ENCODE results near the gene SND1.

Gene SND1

GRCh38 chr7:127838816-127839415, 186.9 kb downstream of the SND1 start:
- DNase-seq = peak; percentile 12

GRCh38 chr7:127840226-127840951, 188.4 kb downstream of the SND1 start:
- DNase-seq = no peak

DNA sequence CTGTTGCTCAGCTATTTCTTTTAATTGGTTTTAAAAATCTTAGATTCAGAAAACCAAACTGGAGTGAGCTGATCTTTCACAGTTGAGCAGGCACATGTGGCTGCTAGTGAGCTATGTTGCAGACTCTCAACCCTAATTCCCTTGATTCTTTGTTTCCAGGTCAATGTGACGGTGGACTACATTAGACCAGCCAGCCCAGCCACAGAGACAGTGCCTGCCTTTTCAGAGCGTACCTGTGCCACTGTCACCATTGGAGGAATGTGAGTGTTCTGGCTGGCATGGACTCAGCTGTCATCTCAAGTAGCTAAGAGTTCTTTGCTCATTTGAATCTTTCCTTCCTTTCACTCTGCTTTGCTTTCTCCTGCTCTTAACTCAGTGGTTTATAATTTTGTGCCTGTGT, 192.2 kb downstream of the SND1 start:
- DNase-seq = no peak

GRCh38 chr7:127844707-127845331, 192.8 kb downstream of the SND1 start:
- DNase-seq = peak; percentile 12

DNA sequence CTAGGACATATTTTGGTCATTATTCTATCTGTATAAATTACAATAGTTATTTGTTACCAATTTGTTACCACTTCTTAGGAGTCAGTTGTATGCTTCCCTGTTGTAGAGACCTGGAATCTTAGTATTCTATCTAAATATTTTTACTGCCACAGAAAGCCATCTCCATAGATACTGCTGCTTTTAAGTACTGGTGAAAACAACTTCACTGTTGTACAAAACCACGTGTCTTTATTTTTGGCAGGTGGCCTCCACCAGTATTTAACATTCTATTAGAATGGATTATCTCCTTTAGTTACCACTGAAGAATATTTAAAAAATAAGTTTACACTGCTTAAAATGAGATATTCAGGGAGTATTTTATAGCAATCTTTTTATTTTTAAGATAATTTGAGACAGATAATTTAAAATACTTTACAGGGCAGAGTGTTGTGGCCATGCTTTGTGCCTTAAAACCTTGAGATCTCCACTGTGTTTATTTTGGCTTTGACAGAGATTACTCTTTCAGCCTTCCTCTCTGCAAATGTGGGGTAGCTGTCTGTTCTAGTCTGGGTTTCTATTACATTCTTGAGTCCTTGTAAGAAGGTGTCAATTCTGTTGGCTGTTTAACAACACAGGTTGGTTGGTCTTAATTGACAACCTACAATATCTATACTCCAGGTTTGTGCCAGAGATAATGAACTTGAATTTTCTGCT, 193.7 kb downstream of the SND1 start:
- DNase-seq = no peak

GRCh38 chr7:127847641-127848040, 195.6 kb downstream of the SND1 start:
- DNase-seq = no peak

DNA sequence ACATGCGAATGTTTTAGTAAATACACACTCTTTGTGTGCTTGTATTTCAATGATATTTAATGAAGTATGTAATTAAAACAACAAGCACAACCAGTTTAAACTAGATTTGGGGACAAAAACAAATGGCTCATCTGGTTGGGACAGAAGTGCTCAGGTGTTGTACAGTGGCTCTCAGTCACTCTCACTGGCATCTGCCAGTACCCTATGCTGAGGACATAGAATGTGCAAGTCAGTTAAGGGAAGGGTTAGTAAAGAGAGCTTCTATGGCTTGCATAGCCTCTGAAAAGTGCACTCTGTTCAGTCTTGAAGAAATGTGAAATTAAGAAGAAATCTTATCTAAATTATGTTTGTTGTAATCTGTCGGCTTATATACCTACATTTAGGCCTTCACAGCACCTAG, 196.2 kb downstream of the SND1 start:
- DNase-seq = no peak

DNA sequence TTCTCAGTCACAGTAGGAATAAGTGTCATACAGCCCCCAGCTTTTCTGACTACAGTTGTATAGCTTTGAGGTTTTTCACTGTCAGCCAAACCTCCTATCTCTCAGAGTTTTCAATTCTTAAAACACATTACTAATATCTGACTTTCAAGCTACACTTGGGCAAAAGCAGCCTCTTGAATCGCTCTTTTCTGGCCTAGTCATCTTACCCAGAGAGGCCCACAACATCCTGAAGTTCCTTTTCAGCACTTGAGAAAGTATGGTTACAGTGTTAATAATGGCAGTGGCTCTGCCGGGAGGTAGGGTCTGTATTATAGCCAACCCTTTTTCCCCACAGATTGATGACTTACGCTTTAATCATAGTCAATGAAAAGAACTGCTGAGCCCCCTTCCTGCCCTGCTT, 198.2 kb downstream of the SND1 start:
- DNase-seq = no peak

DNA sequence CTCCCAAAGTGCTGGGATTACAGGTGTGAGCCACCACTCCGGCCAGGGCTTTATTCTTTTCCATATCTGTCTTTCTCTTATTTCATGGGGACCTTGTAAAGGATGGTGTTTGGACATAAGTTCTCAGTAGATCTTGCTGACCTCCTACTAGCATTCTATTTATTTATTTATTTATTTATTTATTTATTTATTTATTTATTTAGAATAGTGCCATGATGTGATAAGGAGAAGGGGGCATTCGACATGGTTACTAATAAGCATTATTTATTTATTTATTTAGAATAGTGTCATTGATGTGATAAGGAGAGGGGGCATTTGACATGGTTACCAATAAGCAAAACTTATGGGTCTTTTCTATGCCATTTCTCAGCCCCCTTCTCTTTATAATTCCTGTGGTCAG, 202.4 kb downstream of the SND1 start:
- no peak for DNase-seq

DNA sequence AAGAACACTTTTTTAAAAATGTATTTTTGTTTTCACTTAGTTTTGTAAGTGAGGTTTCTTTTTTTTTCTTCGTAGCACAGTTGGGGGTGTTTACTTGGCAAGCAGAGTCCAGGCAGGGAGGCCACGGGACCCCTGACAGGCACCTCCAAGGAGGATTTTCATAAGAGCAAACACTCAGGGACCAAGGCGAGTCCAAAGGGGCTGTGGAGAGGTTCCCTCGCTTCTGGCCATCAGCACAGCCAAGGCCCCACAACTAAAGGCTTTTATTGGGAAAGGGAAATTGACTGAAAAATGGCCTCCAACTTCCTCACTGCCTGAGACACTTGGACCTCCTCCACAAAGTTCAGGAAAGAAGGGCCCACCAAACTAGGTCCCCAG, 205.5 kb downstream of the SND1 start:
- DNase-seq = no peak

DNA sequence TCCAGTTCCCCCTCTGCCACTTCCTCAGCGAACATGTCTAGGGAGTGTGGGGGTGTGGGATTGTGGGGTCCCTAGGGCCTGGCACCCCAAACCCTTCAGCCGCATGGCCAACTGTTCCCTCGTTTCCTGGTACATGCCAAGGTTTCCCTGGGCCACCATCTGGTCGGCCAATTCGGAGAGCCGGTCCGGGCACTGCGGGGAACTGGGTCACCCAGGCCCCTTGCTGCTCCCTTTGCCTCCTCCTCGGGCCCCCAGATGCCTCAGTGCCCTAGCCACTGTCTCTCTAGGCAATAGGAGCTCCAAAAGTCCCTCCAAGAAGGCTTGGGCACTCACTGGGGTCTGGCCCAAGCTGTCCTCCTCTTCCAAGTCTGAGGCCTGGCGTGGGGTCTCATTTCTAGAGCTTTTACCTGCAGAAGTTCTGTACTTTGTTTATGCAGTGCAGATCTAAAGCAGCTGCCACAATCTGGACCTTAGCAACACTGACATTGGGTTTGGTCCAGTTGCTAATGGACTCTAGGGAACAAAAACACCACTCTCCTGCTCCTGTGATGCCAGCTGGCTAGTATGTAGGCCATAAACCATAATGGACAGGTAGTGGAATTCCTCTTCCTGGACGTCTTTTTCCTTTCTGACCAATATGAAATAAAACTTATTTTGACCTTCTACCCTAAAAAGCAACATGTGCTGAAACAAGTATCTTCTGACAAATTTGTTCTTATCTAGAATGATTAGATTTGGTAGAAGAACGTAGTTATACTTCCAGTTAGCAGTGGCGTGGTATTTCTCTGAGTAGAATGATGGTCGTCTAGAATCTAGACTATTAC, 206.3 kb downstream of the SND1 start:
- no peak for DNase-seq

DNA sequence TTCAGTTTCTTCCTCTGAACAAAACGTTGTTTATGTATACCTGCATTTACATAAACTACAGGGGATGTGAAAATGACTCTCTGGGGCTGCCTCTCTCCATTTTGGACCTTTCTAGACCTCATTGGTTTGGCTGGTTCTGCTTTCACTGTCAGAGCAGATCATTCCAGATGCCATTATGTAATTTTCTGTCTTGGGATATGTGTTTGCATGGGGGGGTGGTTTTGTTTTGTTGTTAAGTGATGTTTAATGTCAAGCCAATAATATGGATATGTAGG, 206.9 kb downstream of the SND1 start:
- no peak for DNase-seq

DNA sequence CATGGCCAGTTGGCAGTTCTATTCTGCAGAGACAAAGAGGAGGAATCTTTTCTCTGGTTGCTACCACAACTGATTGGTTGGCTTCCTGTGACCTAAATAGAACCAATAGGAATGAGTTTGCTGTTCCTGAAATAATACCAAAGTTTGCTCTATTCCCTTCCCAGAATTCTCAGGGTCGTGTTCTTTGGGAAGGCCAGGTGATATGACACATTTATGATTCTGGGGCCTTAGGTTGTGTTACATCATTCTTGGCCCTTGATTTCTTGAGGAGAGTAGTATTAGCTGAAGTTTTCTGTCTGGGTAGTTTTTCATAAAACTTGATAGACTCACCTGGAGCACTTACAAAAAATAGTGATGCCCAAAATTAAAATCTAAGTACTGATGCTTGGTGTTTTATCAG, 207.3 kb downstream of the SND1 start:
- no peak for DNase-seq

- DNase-seq = no peak
Measured at GRCh38 chr7:127862525-127862924, 210.5 kb downstream of the SND1 start.

GRCh38 chr7:127863082-127863481, 211.1 kb downstream of the SND1 start:
- no peak for DNase-seq

- DNase-seq = peak; percentile 55
Measured at GRCh38 chr7:127865466-127865865, 213.5 kb downstream of the SND1 start.

- DNase-seq = no peak
Measured at GRCh38 chr7:127870231-127870907, 218.4 kb downstream of the SND1 start.

- DNase-seq = no peak
Measured at GRCh38 chr7:127871226-127871625, 219.2 kb downstream of the SND1 start.

GRCh38 chr7:127872122-127872521, 220.1 kb downstream of the SND1 start:
- DNase-seq = no peak

GRCh38 chr7:127873151-127873550, 221.2 kb downstream of the SND1 start:
- no peak for DNase-seq

DNA sequence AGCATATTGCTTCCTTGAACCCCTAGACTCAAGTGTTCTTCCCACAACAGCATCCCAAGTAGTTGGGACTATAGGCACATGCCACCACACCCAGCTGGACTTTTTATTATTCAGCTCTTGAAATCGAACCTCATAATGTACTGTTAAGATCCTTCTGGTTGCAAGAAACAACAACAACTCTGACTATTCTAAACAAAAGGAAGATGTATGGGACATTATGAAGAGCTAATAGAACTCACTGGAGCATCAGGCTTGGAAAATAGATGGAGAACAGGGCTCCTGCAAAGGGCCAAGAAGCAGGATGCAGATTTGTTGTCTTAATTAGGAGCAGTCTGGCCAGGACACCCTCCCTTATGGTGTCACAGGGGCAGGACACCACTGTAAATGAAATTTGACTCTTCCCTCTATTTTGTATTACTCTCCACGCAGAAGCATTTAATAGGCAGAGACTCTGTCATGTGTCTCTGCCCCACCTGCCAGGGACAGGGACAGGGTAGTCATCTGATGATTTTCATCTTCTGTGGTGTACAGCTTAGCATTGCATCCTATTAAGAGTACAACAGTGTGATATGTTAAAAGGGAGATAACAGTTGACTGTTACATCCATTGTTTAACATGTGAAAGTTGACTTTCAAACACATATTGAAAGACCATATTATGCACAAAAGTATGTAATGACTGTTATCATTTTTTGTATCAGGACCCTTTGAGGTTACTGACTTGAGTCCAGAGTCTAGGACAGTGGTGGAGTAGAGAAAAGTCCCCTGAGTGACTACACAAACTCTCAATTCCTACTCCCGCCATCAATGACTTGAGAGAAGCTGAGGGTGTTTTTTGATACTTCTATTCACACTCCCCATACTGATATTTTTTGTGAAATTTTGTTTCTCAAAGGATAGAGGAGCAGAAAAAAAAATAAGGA, 222.0 kb downstream of the SND1 start:
- DNase-seq = no peak
